ENCODE data around the gene CPT1B. TPM values are rescaled to one million over a fixed set of nuclear protein-coding genes. Genes with fewer than 3 reads are reported as not detected.
A peak's percentile ranks its signal among the peaks of the same experiment; 100 is the strongest.

Gene CPT1B
- total and polyA plus RNA-seq, 2 of the 8 experiments (the other 6 are each of a cell fraction or from before 2014, with no cell fraction given): 34.2 to 36.2 TPM

DNA sequence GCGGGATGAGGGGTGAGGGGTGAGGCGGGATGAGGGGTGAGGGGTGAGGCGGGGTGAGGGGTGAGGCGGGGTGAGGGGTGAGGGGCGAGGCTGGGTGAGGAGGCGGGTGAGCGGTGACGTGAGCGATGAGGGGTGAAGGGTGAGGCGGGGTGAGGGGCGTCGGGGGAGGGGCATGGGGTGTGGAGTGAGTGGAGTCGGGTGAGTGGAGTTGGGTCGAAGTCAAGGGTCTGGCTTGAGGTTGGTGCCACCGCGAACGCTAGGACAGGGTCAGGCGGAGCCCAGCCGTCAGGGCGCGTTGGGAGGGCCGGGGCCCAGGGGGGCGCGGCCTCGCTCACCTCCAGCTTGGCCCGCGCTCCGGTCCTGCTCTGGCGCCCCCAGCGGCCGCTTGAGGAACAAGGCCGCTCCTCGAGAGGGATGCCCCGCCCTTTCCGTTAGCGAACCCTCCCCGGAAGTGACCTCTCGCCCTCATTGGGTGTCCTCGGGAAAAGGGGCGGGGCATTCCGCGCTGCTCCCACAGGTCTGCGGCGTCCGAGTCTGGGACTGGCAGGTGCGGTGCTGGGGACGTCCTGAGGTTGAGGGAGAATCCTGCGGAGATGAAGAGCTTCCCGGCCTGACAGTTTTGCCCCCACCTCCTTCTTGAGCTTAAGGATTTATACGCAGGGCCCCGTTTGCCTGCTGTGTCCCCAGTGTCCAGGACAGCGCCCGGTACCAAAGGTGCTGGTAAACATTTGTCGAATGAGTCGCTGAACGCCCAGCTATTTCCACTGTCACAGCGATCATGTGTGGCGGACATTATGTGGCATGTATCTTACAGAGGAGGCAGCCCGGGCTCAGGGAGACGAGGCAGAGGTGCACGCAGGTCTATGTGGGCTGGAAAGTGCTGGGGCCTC, 15.5 kb downstream of the CPT1B start, which contains the start of gene SYCE3 (continued):
- TF ChIP-seq, protein P1, sequence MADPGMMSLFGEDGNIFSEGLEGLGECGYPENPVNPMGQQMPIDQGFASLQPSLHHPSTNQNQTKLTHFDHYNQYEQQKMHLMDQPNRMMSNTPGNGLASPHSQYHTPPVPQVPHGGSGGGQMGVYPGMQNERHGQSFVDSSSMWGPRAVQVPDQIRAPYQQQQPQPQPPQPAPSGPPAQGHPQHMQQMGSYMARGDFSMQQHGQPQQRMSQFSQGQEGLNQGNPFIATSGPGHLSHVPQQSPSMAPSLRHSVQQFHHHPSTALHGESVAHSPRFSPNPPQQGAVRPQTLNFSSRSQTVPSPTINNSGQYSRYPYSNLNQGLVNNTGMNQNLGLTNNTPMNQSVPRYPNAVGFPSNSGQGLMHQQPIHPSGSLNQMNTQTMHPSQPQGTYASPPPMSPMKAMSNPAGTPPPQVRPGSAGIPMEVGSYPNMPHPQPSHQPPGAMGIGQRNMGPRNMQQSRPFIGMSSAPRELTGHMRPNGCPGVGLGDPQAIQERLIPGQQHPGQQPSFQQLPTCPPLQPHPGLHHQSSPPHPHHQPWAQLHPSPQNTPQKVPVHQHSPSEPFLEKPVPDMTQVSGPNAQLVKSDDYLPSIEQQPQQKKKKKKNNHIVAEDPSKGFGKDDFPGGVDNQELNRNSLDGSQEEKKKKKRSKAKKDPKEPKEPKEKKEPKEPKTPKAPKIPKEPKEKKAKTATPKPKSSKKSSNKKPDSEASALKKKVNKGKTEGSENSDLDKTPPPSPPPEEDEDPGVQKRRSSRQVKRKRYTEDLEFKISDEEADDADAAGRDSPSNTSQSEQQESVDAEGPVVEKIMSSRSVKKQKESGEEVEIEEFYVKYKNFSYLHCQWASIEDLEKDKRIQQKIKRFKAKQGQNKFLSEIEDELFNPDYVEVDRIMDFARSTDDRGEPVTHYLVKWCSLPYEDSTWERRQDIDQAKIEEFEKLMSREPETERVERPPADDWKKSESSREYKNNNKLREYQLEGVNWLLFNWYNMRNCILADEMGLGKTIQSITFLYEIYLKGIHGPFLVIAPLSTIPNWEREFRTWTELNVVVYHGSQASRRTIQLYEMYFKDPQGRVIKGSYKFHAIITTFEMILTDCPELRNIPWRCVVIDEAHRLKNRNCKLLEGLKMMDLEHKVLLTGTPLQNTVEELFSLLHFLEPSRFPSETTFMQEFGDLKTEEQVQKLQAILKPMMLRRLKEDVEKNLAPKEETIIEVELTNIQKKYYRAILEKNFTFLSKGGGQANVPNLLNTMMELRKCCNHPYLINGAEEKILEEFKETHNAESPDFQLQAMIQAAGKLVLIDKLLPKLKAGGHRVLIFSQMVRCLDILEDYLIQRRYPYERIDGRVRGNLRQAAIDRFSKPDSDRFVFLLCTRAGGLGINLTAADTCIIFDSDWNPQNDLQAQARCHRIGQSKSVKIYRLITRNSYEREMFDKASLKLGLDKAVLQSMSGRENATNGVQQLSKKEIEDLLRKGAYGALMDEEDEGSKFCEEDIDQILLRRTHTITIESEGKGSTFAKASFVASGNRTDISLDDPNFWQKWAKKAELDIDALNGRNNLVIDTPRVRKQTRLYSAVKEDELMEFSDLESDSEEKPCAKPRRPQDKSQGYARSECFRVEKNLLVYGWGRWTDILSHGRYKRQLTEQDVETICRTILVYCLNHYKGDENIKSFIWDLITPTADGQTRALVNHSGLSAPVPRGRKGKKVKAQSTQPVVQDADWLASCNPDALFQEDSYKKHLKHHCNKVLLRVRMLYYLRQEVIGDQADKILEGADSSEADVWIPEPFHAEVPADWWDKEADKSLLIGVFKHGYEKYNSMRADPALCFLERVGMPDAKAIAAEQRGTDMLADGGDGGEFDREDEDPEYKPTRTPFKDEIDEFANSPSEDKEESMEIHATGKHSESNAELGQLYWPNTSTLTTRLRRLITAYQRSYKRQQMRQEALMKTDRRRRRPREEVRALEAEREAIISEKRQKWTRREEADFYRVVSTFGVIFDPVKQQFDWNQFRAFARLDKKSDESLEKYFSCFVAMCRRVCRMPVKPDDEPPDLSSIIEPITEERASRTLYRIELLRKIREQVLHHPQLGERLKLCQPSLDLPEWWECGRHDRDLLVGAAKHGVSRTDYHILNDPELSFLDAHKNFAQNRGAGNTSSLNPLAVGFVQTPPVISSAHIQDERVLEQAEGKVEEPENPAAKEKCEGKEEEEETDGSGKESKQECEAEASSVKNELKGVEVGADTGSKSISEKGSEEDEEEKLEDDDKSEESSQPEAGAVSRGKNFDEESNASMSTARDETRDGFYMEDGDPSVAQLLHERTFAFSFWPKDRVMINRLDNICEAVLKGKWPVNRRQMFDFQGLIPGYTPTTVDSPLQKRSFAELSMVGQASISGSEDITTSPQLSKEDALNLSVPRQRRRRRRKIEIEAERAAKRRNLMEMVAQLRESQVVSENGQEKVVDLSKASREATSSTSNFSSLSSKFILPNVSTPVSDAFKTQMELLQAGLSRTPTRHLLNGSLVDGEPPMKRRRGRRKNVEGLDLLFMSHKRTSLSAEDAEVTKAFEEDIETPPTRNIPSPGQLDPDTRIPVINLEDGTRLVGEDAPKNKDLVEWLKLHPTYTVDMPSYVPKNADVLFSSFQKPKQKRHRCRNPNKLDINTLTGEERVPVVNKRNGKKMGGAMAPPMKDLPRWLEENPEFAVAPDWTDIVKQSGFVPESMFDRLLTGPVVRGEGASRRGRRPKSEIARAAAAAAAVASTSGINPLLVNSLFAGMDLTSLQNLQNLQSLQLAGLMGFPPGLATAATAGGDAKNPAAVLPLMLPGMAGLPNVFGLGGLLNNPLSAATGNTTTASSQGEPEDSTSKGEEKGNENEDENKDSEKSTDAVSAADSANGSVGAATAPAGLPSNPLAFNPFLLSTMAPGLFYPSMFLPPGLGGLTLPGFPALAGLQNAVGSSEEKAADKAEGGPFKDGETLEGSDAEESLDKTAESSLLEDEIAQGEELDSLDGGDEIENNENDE (IDR thresholded peaks at IDR 0.05; ENCODE audit: insufficient replicate concordance, low read length): no peak
- TF ChIP-seq SP1 (IDR thresholded peaks at IDR 0.05; ENCODE audit: low read depth, low read length) (peak; percentile 54; the same call in 1 of the 2 replicates), CHD1 (IDR thresholded peaks at IDR 0.05; ENCODE audit: low read depth, low read length) (no peak), JUN (IDR thresholded peaks at IDR 0.05; ENCODE audit: low read depth, low read length) (no peak), TAF1 (IDR thresholded peaks at IDR 0.05; ENCODE audit: low read depth, low read length) (no peak), CHD2 (IDR thresholded peaks at IDR 0.05; ENCODE audit: low read length) (no peak)
- TF ChIP-seq, protein P2, sequence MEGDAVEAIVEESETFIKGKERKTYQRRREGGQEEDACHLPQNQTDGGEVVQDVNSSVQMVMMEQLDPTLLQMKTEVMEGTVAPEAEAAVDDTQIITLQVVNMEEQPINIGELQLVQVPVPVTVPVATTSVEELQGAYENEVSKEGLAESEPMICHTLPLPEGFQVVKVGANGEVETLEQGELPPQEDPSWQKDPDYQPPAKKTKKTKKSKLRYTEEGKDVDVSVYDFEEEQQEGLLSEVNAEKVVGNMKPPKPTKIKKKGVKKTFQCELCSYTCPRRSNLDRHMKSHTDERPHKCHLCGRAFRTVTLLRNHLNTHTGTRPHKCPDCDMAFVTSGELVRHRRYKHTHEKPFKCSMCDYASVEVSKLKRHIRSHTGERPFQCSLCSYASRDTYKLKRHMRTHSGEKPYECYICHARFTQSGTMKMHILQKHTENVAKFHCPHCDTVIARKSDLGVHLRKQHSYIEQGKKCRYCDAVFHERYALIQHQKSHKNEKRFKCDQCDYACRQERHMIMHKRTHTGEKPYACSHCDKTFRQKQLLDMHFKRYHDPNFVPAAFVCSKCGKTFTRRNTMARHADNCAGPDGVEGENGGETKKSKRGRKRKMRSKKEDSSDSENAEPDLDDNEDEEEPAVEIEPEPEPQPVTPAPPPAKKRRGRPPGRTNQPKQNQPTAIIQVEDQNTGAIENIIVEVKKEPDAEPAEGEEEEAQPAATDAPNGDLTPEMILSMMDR (IDR thresholded peaks at IDR 0.05; ENCODE audit: control extremely low read depth in 1 of 3, insufficient read depth in 1 of 3, low read depth in 1 of 3, low read length in 3 of 3): peak; percentile 81 to 88 (median 84)
